Retina (tissue), 1 donor: ENCODE measurements around the gene TMEM209.
"Not testable (repeated sequence)": the region's sequence is repeated elsewhere in the genome, so short reads cannot be mapped to it uniquely, and the experiment has no call there.

Source experiments
- DNase-seq: peaks from one replicate; pipeline ENCODE4 v3.0.0-alpha.2; 2016

The TMEM209 gene

GRCh38 chr7:130205084-130205947 lies at the start of gene TMEM209:
Gene TMEM209, minus strand, starts transcription at chr7:130205406. Its CDS starts 31 bp downstream, at chr7:130205375.
- DNase-seq = peak; percentile 96

GRCh38 chr7:130254555-130254954 lies 49.3 kb upstream of the TMEM209 start:
- no peak for DNase-seq

GRCh38 chr7:130249626-130250025 lies 44.4 kb upstream of the TMEM209 start:
- not testable (repeated sequence) for DNase-seq

- not testable (repeated sequence) for DNase-seq
Observed at GRCh38 chr7:130248842-130249241, 43.6 kb upstream of the TMEM209 start.

- not testable (repeated sequence) for DNase-seq
Observed at GRCh38 chr7:130246491-130246890, 41.3 kb upstream of the TMEM209 start.

- DNase-seq = not testable (repeated sequence)
Observed at GRCh38 chr7:130243486-130243885, 38.3 kb upstream of the TMEM209 start.

GRCh38 chr7:130242198-130243014 lies 37.2 kb upstream of the TMEM209 start:
- peak; percentile 33 for DNase-seq

GRCh38 chr7:130240240-130240639 lies 35.0 kb upstream of the TMEM209 start:
- DNase-seq = no peak

GRCh38 chr7:130236361-130236760 lies 31.2 kb upstream of the TMEM209 start:
- not testable (repeated sequence) for DNase-seq

- DNase-seq = no peak
Observed at GRCh38 chr7:130234078-130234477, 28.9 kb upstream of the TMEM209 start.

GRCh38 chr7:130232209-130232608 lies 27.0 kb upstream of the TMEM209 start:
- DNase-seq = no peak

GRCh38 chr7:130231792-130232191 lies 26.6 kb upstream of the TMEM209 start:
- no peak for DNase-seq

- not testable (repeated sequence) for DNase-seq
Observed at GRCh38 chr7:130229981-130230380, 24.8 kb upstream of the TMEM209 start.

- peak; percentile 26 for DNase-seq
Observed at GRCh38 chr7:130228840-130229502, 23.8 kb upstream of the TMEM209 start.

GRCh38 chr7:130227883-130228575 lies 22.8 kb upstream of the TMEM209 start:
- peak; percentile 25 for DNase-seq

- no peak for DNase-seq
Observed at GRCh38 chr7:130226333-130226732, 21.1 kb upstream of the TMEM209 start.

GRCh38 chr7:130224923-130225322 lies 19.7 kb upstream of the TMEM209 start:
- not testable (repeated sequence) for DNase-seq

GRCh38 chr7:130224210-130224609 lies 19.0 kb upstream of the TMEM209 start:
- no peak for DNase-seq

- no peak for DNase-seq
Observed at GRCh38 chr7:130223646-130224045, 18.4 kb upstream of the TMEM209 start.

GRCh38 chr7:130221746-130222145 lies 16.5 kb upstream of the TMEM209 start:
- no peak for DNase-seq

- DNase-seq = no peak
Observed at GRCh38 chr7:130219871-130220270, 14.7 kb upstream of the TMEM209 start.

GRCh38 chr7:130218806-130219620 lies 13.8 kb upstream of the TMEM209 start:
- no peak for DNase-seq
